HEK293 (cell line): ENCODE measurements around the gene RGL4.

Experiments used
- CTCF ChIA-PET: fragments of 350-600 bp; formaldehyde crosslinking; extraction: SDS; loops from one replicate; lab custom pipeline; 2021; ENCODE audit warnings: antibody characterized with exemption; lab: Yijun Ruan, JAX
- POLR2A ChIA-PET: fragments of 300-600 bp; formaldehyde crosslinking; extraction: SDS; loops from one replicate; lab custom pipeline; 2020; ENCODE audit warnings: antibody characterized with exemption, inconsistent platforms; lab: Yijun Ruan, JAX
- H3K27ac ChIP-seq: fragments of 200-500 bp; sonication (Bioruptor generic); 2 replicates; pipeline ENCODE4 v1.5.1; 2014; ENCODE audit warnings: low read depth, low read length, control low read depth, inconsistent platforms; ENCODE audit errors: extremely low read depth
- H3K36me3 ChIP-seq, 2 experiments: fragments of 200-500 bp in 1 of 2; sonication (Bioruptor generic) in 1 of 2; 1 replicate in 1 of 2; 2 replicates in 1 of 2; pipeline ENCODE4 v1.5.1; 2014 to 2017; ENCODE audit warnings: inconsistent platforms in 2 of 2, low read length in 2 of 2; ENCODE audit not compliant: control insufficient read depth in 2 of 2, insufficient read depth in 1 of 2
- H3K4me1 ChIP-seq: fragments of 200-500 bp; sonication (Bioruptor generic); 2 replicates; pipeline ENCODE4 v1.5.1; 2014; ENCODE audit warnings: mild to moderate bottlenecking, low read length, inconsistent platforms; ENCODE audit not compliant: control insufficient read depth, insufficient read depth
- H3K4me3 ChIP-seq: 2 replicates; pipeline ENCODE4 v1.5.1; 2011; ENCODE audit warnings: low read depth, mild to moderate bottlenecking, control low read depth, low read length, moderate library complexity
- H3K9me3 ChIP-seq: fragments of 200-500 bp; sonication (Bioruptor generic); 2 replicates; pipeline ENCODE4 v1.5.1; 2014; ENCODE audit warnings: low read depth, low read length, inconsistent platforms; ENCODE audit not compliant: control insufficient read depth, insufficient read depth
- FEZF1 ChIP-seq: fragments of 450-650 bp; formaldehyde crosslinking; IDR thresholded peaks from 2 replicates; pipeline ENCODE4 v1.5.1; 2016; ENCODE audit warnings: missing biosample characterization, missing genetic modification characterization
- GLI4 ChIP-seq: fragments of 450-650 bp; formaldehyde crosslinking; IDR thresholded peaks from 2 replicates; pipeline ENCODE4 v1.5.1; 2016; ENCODE audit warnings: missing biosample characterization, missing genetic modification characterization
- HOXC10 ChIP-seq: sonication (generic); formaldehyde crosslinking; IDR thresholded peaks from 2 replicates; pipeline ENCODE4 v1.8.1; 2023; ENCODE audit warnings: mild to moderate bottlenecking, missing genetic modification reagents
- HOXD13 ChIP-seq: sonication (generic); formaldehyde crosslinking; IDR thresholded peaks from 2 replicates; pipeline ENCODE4 v1.8.0; 2022; ENCODE audit warnings: missing genetic modification reagents, borderline replicate concordance
- MYNN ChIP-seq: fragments of 450-650 bp; formaldehyde crosslinking; IDR thresholded peaks from 2 replicates; pipeline ENCODE4 v1.5.1; 2016; ENCODE audit warnings: missing biosample characterization, missing genetic modification characterization, borderline replicate concordance
- SCRT1 ChIP-seq: fragments of 450-650 bp; formaldehyde crosslinking; IDR thresholded peaks from 2 replicates; pipeline ENCODE4 v1.5.1; 2016; ENCODE audit warnings: missing biosample characterization, missing genetic modification characterization, borderline replicate concordance
- SCRT2 ChIP-seq: fragments of 450-650 bp; formaldehyde crosslinking; IDR thresholded peaks from 2 replicates; pipeline ENCODE4 v1.5.1; 2016; ENCODE audit warnings: missing biosample characterization, missing genetic modification characterization
- WT1 ChIP-seq: fragments of 450-650 bp; formaldehyde crosslinking; IDR thresholded peaks from 2 replicates; pipeline ENCODE4 v1.5.1; 2016; ENCODE audit warnings: missing biosample characterization, missing genetic modification characterization
- ZBTB1 ChIP-seq: fragments of 450-650 bp; formaldehyde crosslinking; IDR thresholded peaks from 2 replicates; pipeline ENCODE4 v1.5.1; 2016; ENCODE audit warnings: missing biosample characterization, missing genetic modification characterization
- ZBTB20 ChIP-seq: fragments of 450-650 bp; formaldehyde crosslinking; IDR thresholded peaks from 2 replicates; pipeline ENCODE4 v1.5.1; 2016; ENCODE audit warnings: missing biosample characterization, missing genetic modification characterization
- ZBTB48 ChIP-seq: fragments of 450-650 bp; formaldehyde crosslinking; IDR thresholded peaks from 2 replicates; pipeline ENCODE4 v1.5.1; 2016; ENCODE audit warnings: missing biosample characterization, missing genetic modification characterization
- ZFP37 ChIP-seq: fragments of 450-650 bp; formaldehyde crosslinking; IDR thresholded peaks from 2 replicates; pipeline ENCODE4 v1.5.1; 2016; ENCODE audit warnings: missing biosample characterization, missing genetic modification characterization
- ZNF146 ChIP-seq: fragments of 450-650 bp; formaldehyde crosslinking; IDR thresholded peaks from 2 replicates; pipeline ENCODE4 v1.5.1; 2016; ENCODE audit warnings: missing biosample characterization, missing genetic modification characterization
- ZNF155 ChIP-seq: fragments of 450-650 bp; formaldehyde crosslinking; IDR thresholded peaks from 2 replicates; pipeline ENCODE4 v1.5.1; 2016; ENCODE audit warnings: missing biosample characterization, missing genetic modification characterization
- ZNF174 ChIP-seq: fragments of 450-650 bp; formaldehyde crosslinking; IDR thresholded peaks from 2 replicates; pipeline ENCODE4 v1.5.0; 2017; ENCODE audit warnings: missing biosample characterization, mild to moderate bottlenecking, missing genetic modification characterization
- ZNF19 ChIP-seq: fragments of 450-650 bp; formaldehyde crosslinking; IDR thresholded peaks from 2 replicates; pipeline ENCODE4; 2016; ENCODE audit warnings: missing biosample characterization, missing genetic modification characterization, low read depth
- ZNF311 ChIP-seq: fragments of 450-650 bp; formaldehyde crosslinking; IDR thresholded peaks from 2 replicates; pipeline ENCODE4 v1.5.1; 2017; ENCODE audit warnings: missing biosample characterization, missing genetic modification characterization, borderline replicate concordance
- ZNF341 ChIP-seq: fragments of 450-650 bp; formaldehyde crosslinking; IDR thresholded peaks from 2 replicates; pipeline ENCODE4; 2016; ENCODE audit warnings: low read depth, missing biosample characterization, missing genetic modification characterization
- ZNF366 ChIP-seq: fragments of 450-650 bp; formaldehyde crosslinking; conservative IDR thresholded peaks from 2 replicates; pipeline ENCODE4 v1.5.1; 2016; ENCODE audit warnings: missing biosample characterization, missing genetic modification characterization
- ZNF37A ChIP-seq: fragments of 450-650 bp; IDR thresholded peaks from 2 replicates; pipeline ENCODE4 v1.5.1; 2018; ENCODE audit warnings: missing biosample characterization, missing genetic modification characterization
- ZNF423 ChIP-seq: fragments of 450-650 bp; formaldehyde crosslinking; IDR thresholded peaks from 2 replicates; pipeline ENCODE4 v1.5.1; 2016; ENCODE audit warnings: missing biosample characterization, missing genetic modification characterization
- ZNF548 ChIP-seq: fragments of 450-650 bp; formaldehyde crosslinking; IDR thresholded peaks from 2 replicates; pipeline ENCODE4 v1.5.1; 2016; ENCODE audit warnings: missing biosample characterization, missing genetic modification characterization
- ZNF560 ChIP-seq: fragments of 450-650 bp; formaldehyde crosslinking; IDR thresholded peaks from 2 replicates; pipeline ENCODE4 v1.5.1; 2017; ENCODE audit warnings: missing biosample characterization, missing genetic modification characterization, borderline replicate concordance
- ZNF621 ChIP-seq: fragments of 450-650 bp; formaldehyde crosslinking; IDR thresholded peaks from 2 replicates; pipeline ENCODE4 v1.5.1; 2017; ENCODE audit warnings: missing biosample characterization, missing genetic modification characterization
- ZNF654 ChIP-seq: fragments of 450-650 bp; formaldehyde crosslinking; IDR thresholded peaks from 2 replicates; pipeline ENCODE4 v1.5.1; 2016; ENCODE audit warnings: low read depth, missing biosample characterization, missing genetic modification characterization
- ZNF658 ChIP-seq: fragments of 450-650 bp; formaldehyde crosslinking; IDR thresholded peaks from 2 replicates; pipeline ENCODE4; 2016; ENCODE audit warnings: missing biosample characterization, missing genetic modification characterization
- ZNF677 ChIP-seq: fragments of 450-650 bp; IDR thresholded peaks from 2 replicates; pipeline ENCODE4 v1.5.0; 2018; ENCODE audit warnings: missing biosample characterization, mild to moderate bottlenecking, missing genetic modification characterization, moderate library complexity
- ZNF701 ChIP-seq: fragments of 450-650 bp; formaldehyde crosslinking; IDR thresholded peaks from 2 replicates; pipeline ENCODE4 v1.5.1; 2016; ENCODE audit warnings: missing biosample characterization, missing genetic modification characterization
- TF ChIP-seq, protein P1 (sequence below): fragments of 450-650 bp; formaldehyde crosslinking; conservative IDR thresholded peaks from 2 replicates; pipeline ENCODE4 v1.5.1; 2016; ENCODE audit warnings: low read depth, missing biosample characterization, missing genetic modification characterization
- TF ChIP-seq, protein P2 (sequence below): fragments of 450-650 bp; formaldehyde crosslinking; IDR thresholded peaks from 2 replicates; pipeline ENCODE4 v1.5.1; 2016; ENCODE audit warnings: missing biosample characterization, missing genetic modification characterization

The RGL4 gene

DNA sequence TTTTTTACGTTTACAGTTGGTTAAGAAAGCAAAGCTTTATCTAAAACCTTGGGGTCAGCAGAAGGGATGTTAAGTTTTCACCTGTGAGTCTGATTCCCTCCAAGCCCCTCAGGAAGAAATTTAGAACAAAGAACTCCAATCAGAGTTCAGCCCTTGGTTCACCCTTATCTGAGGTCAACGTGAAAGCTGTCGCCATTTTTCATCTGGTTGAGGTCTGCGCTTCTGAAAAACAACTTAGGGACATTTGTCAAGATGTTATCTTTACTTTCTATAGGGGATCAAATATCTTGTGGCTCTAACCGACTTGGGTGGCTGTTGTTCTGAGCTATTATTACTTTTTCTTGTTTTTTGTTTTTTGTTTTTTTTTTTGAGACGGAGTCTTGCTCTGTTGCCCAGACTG is 30.0 kb downstream of the RGL4 start (continued):
- TF ChIP-seq, protein P1, sequence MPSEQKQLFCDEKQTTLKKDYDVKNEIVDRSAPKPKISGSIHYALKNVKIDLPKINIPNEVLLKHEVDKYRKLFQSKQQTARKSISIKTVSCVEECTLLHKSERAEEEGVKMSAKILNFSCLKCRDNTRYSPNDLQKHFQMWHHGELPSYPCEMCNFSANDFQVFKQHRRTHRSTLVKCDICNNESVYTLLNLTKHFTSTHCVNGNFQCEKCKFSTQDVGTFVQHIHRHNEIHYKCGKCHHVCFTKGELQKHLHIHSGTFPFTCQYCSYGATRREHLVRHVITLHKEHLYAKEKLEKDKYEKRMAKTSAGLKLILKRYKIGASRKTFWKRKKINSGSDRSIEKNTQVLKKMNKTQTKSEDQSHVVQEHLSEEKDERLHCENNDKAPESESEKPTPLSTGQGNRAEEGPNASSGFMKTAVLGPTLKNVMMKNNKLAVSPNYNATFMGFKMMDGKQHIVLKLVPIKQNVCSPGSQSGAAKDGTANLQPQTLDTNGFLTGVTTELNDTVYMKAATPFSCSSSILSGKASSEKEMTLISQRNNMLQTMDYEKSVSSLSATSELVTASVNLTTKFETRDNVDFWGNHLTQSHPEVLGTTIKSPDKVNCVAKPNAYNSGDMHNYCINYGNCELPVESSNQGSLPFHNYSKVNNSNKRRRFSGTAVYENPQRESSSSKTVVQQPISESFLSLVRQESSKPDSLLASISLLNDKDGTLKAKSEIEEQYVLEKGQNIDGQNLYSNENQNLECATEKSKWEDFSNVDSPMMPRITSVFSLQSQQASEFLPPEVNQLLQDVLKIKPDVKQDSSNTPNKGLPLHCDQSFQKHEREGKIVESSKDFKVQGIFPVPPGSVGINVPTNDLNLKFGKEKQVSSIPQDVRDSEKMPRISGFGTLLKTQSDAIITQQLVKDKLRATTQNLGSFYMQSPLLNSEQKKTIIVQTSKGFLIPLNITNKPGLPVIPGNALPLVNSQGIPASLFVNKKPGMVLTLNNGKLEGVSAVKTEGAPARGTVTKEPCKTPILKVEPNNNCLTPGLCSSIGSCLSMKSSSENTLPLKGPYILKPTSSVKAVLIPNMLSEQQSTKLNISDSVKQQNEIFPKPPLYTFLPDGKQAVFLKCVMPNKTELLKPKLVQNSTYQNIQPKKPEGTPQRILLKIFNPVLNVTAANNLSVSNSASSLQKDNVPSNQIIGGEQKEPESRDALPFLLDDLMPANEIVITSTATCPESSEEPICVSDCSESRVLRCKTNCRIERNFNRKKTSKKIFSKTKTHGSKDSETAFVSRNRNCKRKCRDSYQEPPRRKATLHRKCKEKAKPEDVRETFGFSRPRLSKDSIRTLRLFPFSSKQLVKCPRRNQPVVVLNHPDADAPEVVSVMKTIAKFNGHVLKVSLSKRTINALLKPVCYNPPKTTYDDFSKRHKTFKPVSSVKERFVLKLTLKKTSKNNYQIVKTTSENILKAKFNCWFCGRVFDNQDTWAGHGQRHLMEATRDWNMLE = no peak
- no peak for TF ChIP-seq ZNF366 (tag by site-specific recombination)
- no peak for TF ChIP-seq HOXC10 (CRISPR knock-in tag)
- TF ChIP-seq ZFP37 (tag by site-specific recombination) = no peak

GRCh38 chr22:23722160-23722559 is 31.3 kb downstream of the RGL4 start:
- no peak overlapping the region for H3K4me3 ChIP-seq
- no peaks in the 10 kb centered on the region for H3K9me3 ChIP-seq
- H3K36me3 ChIP-seq = no peaks in the 10 kb centered on the region
- ChIA-PET POLR2A (no interaction called here), CTCF (interaction anchor here (0.6 to 1.1 kb wide), 2 partner anchors 45 to 439 kb away, joined by 3 read pairs; no protein-coding TSS in a partner anchor)
- peak; percentile 90 for TF ChIP-seq WT1
- TF ChIP-seq HOXD13 = no peak
- no peak for TF ChIP-seq ZNF311 (tag by site-specific recombination)
- TF ChIP-seq ZNF658 = no peak
- no peak for TF ChIP-seq ZNF174 (tag by site-specific recombination)
- TF ChIP-seq ZNF341 (tag by site-specific recombination) = peak; percentile 62
- no peak for TF ChIP-seq ZNF19 (tag by site-specific recombination)
- no peak for TF ChIP-seq GLI4 (tag by site-specific recombination)
- TF ChIP-seq ZNF423 (tag by site-specific recombination) = no peak
- no peak for TF ChIP-seq ZNF654 (tag by site-specific recombination)
- TF ChIP-seq MYNN (tag by site-specific recombination) = no peak
- no peak for TF ChIP-seq FEZF1 (tag by site-specific recombination)
- no peaks in the 10 kb centered on the region for H3K4me1 ChIP-seq
- H3K27ac ChIP-seq = no peak overlapping the region

GRCh38 chr22:23722724-23723123 is 31.9 kb downstream of the RGL4 start:
- POLR2A ChIA-PET = no interaction called here
- TF ChIP-seq SCRT2 (peak; percentile 92), ZNF701 (tag by site-specific recombination) (no peak), ZNF155 (tag by site-specific recombination) (no peak), ZNF621 (tag by site-specific recombination) (no peak), ZNF560 (no peak), ZBTB48 (tag by site-specific recombination) (no peak), ZNF548 (no peak), ZNF146 (no peak), ZNF37A (tag by site-specific recombination) (no peak), ZNF677 (tag by site-specific recombination) (no peak), ZBTB1 (no peak), SCRT1 (tag by site-specific recombination) (peak; percentile 91), FEZF1 (tag by site-specific recombination) (no peak), ZBTB20 (tag by site-specific recombination) (no peak)
- TF ChIP-seq, protein P2, sequence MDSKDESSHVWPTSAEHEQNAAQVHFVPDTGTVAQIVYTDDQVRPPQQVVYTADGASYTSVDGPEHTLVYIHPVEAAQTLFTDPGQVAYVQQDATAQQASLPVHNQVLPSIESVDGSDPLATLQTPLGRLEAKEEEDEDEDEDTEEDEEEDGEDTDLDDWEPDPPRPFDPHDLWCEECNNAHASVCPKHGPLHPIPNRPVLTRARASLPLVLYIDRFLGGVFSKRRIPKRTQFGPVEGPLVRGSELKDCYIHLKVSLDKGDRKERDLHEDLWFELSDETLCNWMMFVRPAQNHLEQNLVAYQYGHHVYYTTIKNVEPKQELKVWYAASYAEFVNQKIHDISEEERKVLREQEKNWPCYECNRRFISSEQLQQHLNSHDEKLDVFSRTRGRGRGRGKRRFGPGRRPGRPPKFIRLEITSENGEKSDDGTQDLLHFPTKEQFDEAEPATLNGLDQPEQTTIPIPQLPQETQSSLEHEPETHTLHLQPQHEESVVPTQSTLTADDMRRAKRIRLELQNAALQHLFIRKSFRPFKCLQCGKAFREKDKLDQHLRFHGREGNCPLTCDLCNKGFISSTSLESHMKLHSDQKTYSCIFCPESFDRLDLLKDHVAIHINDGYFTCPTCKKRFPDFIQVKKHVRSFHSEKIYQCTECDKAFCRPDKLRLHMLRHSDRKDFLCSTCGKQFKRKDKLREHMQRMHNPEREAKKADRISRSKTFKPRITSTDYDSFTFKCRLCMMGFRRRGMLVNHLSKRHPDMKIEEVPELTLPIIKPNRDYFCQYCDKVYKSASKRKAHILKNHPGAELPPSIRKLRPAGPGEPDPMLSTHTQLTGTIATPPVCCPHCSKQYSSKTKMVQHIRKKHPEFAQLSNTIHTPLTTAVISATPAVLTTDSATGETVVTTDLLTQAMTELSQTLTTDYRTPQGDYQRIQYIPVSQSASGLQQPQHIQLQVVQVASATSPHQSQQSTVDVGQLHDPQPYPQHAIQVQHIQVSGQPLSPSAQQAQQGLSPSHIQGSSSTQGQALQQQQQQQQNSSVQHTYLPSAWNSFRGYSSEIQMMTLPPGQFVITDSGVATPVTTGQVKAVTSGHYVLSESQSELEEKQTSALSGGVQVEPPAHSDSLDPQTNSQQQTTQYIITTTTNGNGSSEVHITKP = no peak
- TF ChIP-seq, all 188 proteins: peak for 2
- Histone ChIP-seq H3K9me3 (no peaks in the 10 kb centered on the region), H3K36me3 (no peaks in the 10 kb centered on the region), H3K4me1 (no peaks in the 10 kb centered on the region), H3K4me3 (no peak overlapping the region), H3K27ac (no peak overlapping the region)
- CTCF ChIA-PET = no interaction called here
